GM11168 (cell line): ENCODE measurements around the gene TBX15.
"Not testable (repeated sequence)": the region's sequence is repeated elsewhere in the genome, so short reads cannot be mapped to it uniquely, and the experiment has no call there.

Source experiments
- in situ Hi-C: fragments of 300-500 bp; cut with MboI; formaldehyde crosslinking; loops from one replicate; pipeline ENCODE4 v1.12.0; 2022; ENCODE audit warnings: low sequenced_read_pairs; ENCODE audit not compliant: unreplicated experiment

Gene TBX15

DNA sequence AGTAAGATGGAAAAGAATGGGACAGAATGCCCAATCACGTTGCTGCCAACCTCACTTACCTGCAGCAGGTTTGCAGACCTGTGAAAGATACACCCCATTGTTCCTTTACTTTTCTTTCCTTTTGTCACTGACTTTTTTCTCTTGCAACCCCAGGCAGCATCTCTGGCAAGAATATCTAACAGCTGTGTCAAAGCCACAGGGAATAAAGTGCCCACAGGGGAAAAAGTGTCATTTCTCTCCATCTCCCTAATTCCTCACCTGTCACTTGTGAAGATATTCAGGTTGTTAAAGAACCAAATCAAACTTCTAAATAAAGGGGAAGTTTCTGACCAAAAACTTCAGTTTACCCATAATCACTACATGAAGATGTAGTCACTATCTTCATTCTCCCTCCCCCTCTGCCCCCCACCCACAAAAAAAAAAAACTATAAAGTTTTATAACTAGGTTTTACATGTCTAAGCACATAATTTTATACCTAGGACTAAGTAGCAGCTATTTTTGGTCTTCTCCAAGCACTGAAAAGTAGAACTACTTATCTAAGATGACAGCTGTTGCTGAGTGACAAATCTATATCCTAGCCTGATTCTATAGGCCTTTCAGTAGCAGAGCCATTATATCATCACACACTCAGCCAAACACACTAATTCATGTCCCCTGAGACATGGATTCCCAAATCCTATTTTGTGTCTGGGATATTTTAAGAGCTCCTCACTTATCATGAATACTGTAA, 54.9 kb downstream of the TBX15 start:
- in situ Hi-C loops = no loop called here

GRCh38 chr1:118931876-118932275, 56.3 kb downstream of the TBX15 start:
- in situ Hi-C loops = no loop called here

DNA sequence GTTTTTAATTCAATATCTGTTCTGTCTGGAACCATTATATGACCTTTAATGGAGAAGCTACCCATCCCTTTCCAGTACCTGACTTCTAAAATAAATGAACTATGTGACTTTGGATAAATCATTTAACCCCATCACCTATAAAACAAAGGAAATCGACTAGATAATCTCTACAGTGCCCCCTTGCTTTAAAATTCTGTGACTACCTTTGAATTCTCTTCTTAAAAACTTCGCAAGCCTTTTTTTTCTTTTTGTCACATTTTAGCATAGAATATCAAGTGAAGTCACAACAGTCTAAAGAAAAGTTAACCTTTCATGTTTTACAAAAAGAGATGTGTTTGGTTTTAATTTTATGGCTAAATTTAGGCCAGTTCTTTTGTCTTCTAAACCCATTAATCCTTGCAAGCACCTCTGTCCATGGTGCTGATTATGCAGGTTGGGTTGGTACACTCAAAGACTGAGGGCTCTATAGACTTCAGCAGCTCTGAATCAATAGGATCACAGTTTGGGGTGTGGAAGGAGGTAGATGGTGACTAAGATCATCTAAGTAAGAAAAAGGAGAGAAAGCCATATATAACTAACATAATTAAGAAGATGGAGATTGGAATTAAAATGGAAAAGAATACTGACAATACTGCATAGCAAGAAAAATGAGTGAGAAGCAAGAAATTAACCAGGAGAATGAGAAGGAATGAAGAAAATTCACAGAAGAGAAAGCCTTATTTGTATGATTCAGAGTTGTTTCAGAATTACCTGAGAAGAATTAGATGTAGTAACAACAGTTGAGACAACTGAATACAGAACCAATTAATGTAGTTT, 59.2 kb downstream of the TBX15 start:
- in situ Hi-C loops = no loop called here

DNA sequence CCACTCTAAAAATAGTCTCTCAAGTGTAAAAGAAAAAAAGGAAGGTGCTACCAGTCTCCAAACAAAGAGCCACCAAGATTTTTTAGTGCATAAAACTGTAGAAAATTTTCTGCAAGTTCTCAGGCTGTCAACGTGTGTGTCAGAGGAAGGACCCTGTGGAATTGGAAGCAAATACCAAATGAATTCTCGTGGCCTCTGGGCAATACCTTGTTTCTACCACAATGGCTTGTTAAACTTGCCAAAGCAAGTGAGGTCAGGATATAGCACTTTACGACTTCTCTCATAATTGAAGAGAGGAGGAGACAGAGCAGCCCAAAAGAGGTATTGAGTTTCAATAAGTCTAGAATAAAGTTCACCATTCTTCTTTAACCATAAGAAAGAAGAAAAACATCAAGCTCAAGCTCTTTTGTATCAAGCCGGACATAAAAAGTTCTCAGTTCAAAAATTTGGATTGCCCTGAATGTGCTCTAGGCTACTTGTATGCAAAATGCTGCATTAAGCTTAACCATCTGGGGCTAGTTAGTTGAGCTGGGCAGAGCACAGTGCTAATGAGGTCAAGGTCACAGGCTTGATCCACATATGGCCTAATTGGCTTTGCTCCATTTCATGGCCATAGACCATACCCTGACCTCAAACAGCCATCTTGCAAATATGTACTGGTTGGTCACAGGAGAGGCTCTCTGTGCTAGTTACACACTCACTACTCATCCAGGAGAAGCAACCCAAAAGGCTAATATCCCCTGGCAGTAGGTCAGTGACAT, 60.5 kb downstream of the TBX15 start:
- in situ Hi-C loops = no loop called here

DNA sequence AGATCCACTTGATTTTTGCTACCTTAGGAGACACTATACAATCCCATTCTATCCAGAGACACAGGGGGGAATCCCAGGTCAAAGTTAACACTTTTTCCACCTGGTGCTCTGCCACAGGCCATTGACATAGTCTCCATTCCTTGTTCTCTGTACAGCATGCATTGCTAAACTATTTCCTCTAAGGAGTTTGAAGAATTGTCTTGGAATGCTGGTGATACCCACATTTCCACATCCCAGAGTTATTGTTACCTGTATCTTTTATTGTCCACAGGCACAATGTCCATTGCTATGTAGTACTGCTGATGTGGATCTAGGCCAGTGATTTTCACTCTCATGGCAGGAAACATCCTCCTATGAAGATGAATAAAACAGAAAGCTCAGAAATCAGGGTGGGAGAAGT, 61.9 kb downstream of the TBX15 start:
- in situ Hi-C loops = no loop called here

- in situ Hi-C loops = no loop called here
These were observed 62.5 kb downstream of the TBX15 start for GRCh38 chr1:118925651-118926050.

- in situ Hi-C loops = no loop called here
These were observed 64.8 kb downstream of the TBX15 start for GRCh38 chr1:118923319-118923718.

DNA sequence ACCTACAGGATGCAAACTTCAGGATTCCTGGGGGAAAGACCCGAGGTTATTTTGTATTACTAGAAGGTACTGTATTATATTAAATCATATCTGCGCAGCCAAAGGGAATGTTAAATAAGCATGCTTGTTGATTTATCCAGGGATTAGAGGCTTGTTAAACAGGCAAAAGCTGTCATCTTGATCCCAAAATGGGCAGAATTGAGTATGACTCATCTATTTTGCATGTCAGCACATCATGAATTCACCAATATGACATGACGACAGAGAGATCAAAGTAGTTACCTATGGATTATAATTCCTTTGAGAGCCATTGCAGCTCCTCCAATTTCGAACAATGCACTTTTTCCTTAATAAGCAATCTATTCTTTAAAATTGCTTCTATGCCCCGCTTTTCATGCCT, 66.1 kb downstream of the TBX15 start:
- in situ Hi-C loops = no loop called here

DNA sequence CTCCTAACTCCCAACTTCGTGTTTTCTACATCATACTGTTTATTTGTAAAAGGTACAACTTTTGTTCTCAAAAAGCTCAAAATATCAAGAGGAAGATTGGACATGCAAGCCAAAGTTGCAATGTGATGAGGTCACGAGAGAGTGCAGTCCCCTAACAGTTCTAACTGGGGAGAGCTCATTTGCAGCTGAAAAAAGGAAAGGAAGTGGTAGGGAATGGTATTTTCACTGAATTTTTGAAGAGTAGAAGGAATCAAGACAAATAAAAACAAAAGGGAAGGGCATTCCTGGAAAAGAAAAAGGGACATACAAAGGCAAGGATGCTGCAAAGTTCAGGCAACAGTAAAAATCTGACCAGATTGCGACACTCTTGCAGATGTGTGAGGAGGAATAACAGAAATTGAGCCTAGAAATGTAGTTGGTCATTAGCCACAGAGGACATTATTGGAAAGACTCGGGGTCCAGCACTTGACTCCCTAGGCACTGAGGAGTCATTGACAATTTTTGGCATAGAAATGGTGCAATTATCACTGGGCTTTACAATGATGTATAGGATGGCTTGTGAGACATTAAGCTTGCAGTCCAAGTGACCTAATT, 67.9 kb downstream of the TBX15 start:
- in situ Hi-C loops = no loop called here

- in situ Hi-C loops = no loop called here
These were observed 69.2 kb downstream of the TBX15 start for GRCh38 chr1:118918940-118919259.

- in situ Hi-C loops = no loop called here
These were observed 69.8 kb downstream of the TBX15 start for GRCh38 chr1:118918230-118918939.

GRCh38 chr1:118916346-118916745, 71.8 kb downstream of the TBX15 start:
- in situ Hi-C loops = not testable (repeated sequence)

DNA sequence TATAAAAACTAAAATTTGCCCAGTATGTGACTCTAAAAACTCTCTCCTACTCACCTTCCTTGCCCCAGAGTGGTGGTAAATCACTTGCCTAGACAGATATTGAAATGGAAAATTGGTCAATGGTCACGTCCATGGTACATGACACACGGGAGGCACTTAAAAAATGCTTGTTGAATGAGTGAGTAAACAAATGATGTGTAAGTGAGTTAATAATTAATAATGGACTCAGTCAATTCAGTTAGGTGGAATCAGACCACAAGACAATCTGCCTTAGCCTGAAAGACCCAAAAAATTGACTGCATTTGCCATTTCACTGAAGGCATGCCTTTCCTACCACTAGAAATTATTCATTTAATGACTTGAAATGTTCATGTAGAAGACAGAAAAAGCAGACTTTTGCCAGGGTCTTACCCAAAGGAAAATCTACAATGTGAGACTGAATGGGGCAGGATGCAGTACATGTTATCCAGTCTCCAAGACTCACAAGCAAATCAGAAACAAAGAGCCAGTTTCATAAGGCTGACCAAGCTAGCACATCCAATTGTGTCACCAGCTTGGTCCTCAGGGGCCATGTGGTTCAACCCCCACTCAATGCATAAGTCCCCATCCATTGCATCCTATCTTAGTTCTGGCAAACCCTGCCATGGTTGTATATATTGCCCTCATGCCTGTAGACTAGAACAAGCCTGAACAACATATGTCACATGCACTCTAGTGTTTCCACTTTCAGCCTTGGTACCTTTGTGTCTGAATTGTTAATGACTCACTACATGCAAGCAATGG, 73.6 kb downstream of the TBX15 start:
- in situ Hi-C loops = no loop called here

DNA sequence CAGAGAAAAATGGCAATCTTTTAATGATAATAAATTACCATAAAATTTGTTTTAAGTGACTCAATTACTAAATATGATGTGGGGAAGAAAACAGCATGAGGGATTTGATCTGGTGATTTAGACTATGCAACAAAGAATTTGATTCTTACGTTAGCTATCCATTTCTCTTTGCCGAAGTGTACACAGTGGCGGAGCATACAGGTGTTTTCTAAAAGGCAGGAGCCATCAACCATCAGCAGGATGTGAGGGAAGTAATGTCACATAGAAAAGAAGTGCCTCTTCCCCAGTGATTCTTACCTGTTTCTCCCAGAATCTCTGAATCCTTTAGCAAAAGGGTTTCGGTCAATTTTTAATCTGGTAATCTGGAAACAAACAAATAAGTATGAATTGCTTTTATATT, 74.3 kb downstream of the TBX15 start:
- in situ Hi-C loops = no loop called here

DNA sequence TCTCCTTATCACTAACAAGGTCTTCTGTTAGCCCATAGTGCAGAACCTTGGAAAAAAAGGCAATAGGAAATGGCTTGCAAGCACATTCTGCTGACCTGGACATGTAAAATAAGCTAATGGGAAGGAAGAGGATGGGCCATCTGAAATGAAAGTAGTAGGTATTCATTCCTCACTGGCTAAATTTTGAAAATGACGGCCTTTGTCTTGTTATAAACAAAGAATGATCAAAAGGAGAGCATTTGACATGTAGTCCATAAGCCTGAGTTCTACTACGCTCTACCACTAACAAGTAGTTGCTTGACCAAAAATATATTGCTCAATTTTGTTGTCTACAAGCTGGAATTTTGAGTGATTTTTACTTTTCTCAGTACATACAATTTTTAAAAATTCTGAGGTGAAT, 75.6 kb downstream of the TBX15 start:
- in situ Hi-C loops = no loop called here

DNA sequence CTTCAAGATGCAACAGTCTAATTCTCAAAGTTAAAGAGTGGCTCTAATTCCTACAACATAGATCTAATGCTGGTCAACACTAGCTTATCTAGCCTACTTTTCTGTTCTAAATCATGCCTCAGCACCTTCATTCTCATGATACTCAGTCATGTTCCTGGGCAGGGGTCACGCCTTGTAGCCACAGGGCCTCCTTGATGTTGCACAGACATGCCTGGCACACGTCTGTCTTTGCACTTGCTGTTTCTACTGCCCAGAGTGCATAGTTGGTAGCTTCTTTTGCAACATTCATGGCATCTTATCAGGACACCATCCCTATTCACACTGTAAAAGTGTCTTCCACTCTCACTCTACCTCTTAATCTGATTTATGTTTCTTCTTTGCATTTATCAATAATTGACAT, 76.6 kb downstream of the TBX15 start:
- in situ Hi-C loops = no loop called here

DNA sequence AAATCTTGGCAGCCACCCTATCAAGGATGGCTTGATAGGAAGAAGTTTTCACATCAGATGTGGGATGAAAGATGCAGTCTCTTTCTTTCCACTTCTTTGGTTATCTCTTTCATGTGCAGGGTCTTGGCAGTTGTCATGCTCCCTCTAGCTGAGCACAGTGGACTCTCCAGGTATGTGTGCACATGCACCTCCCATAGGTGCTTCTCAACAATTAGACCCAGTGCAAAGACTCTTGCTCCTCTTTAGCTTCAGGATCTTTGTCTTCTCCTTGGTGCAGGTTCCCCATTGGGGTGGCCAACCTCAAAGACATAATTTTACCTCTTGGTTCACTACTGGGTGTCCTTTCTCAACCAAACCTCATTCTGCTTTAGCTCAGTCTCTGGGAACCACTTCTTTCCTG, 80.7 kb downstream of the TBX15 start:
- in situ Hi-C loops = no loop called here

DNA sequence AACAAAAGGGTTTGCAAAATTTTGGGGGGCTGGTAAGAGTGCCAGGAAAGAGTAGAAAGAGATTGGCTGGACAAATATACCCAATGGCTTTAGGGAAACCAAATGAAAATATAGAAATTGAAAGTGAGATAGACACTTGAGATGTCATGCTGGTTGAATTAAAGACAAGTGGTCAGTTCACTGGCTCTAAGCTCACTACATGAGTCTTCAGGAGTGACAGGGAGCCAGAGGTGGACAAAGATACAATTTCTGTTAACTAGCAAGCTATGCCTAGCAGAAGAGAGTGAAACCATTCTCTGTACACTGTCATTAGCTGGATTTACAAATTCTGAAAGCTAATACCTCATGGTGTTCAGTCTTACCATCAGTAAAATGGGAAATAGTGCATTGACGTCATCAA, 82.5 kb downstream of the TBX15 start:
- in situ Hi-C loops = no loop called here

- in situ Hi-C loops = no loop called here
These were observed 82.9 kb downstream of the TBX15 start for GRCh38 chr1:118905196-118905595.
